HFF-Myc (cell line): Measurements from ENCODE around the gene PRRX1.

Source experiments
- DNase-seq: peaks from one replicate; pipeline ENCODE4 v3.0.0-alpha.2; 2011; ENCODE audit warnings: low read depth; ENCODE audit errors: extremely low read depth
- H3K4me3 ChIP-seq: replicated peaks from 2 replicates; pipeline ENCODE4 v1.5.1; 2011; ENCODE audit warnings: low read depth, mild to moderate bottlenecking, control low read depth, low read length
- CTCF ChIP-seq: IDR thresholded peaks from 2 replicates; pipeline ENCODE4 v1.5.1; 2012; ENCODE audit warnings: mild to moderate bottlenecking, low read depth, low read length, control low read depth; ENCODE audit errors: missing control alignments

The PRRX1 gene

DNA sequence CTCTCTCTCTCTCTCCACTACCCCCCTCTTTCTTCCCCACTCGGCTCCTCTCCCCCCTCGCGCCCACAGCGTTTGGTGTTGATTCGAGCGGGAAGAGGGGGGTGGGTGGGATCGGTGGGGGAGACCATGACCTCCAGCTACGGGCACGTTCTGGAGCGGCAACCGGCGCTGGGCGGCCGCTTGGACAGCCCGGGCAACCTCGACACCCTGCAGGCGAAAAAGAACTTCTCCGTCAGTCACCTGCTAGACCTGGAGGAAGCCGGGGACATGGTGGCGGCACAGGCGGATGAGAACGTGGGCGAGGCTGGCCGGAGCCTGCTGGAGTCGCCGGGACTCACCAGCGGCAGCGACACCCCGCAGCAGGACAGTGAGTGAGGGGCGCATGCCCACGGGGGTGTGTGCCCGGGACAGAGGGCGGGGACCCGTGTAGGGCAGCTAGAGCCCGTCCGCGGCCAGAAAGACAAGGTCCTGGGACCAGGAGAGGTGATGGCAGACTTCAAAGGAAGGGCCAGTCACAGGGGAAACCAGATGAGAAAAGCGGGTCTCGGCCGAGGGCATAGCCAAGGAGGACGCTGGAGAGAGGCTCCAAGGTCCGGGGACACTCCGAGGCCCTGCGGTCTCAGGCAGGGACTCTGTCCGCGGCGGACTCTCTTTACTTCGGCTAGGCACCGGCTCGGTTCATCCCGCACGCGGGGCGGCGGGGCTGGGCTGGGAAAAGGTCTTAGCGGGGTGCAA, at the start of gene PRRX1:
PRRX1 (plus strand) TSS at position 39 of the 735 bp plus-strand sequence; CDS start at position 127, 88 bp downstream.
- TF ChIP-seq CTCF: no peak
- no peak for DNase-seq
- H3K4me3 ChIP-seq: peak within 1 kb of the TSS; percentile 91

- no peak for DNase-seq
- TF ChIP-seq CTCF: no peak
- H3K4me3 ChIP-seq: no peak overlapping the region
Observed at GRCh38 chr1:170617591-170618330, 46.2 kb upstream of the PRRX1 start.

- TF ChIP-seq CTCF: no peak
- no peak overlapping the region for H3K4me3 ChIP-seq
- no peak for DNase-seq
Observed at GRCh38 chr1:170618421-170618820, 45.5 kb upstream of the PRRX1 start.

- no peak overlapping the region for H3K4me3 ChIP-seq
- no peak for TF ChIP-seq CTCF
- DNase-seq: peak; percentile 29
Observed at GRCh38 chr1:170619241-170620028, 44.5 kb upstream of the PRRX1 start.

DNA sequence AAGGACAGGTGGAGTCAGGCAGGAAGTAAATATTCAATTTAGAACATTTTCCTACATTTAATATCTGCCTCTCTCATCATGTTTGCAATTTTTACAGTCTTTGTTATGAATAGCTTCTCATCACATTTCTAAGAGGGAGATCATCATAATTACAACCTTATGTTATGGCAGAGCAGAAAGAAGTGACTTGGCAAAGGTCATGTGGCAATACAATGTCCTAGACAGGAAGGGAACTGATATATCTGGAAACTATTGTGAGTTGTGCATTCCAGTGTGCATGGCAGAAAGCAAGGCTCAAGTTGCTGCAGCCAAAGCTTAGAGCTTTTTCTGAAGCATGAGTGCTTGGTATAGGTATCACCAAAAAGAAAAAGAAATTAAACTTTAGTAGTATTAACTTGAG, 43.8 kb upstream of the PRRX1 start:
- TF ChIP-seq CTCF: no peak
- peak; percentile 51 for DNase-seq
- H3K4me3 ChIP-seq: no peak overlapping the region

DNA sequence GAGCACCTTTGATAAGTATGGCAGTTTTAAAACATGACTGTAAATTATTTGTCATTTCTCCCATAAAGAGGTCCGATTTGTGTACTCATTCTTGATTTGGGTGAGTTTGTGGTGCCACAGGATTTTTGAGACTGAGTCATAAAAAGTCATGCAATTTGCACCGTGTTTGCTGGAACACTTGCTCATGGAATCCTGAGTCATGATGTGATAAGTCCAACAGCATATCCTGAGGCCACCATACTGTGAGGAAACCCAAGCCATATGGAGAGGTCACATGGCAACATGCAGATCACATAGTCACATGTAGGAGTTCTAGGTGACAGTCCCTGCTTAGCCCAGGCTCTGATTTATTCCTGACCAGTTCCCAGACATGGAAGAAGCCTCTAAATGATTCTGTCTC, 40.8 kb upstream of the PRRX1 start:
- no peak overlapping the region for H3K4me3 ChIP-seq
- TF ChIP-seq CTCF: no peak
- DNase-seq: peak; percentile 87
